HL-60 (cell line): ENCODE measurements around the gene HDHD5.

Source experiments
- CTCF ChIP-seq: IDR thresholded peaks from one replicate; pipeline ENCODE4 v1.5.1; 2011; ENCODE audit warnings: low read length, control low read depth, inconsistent platforms; ENCODE audit not compliant: insufficient read depth
- GABPA ChIP-seq: IDR thresholded peaks from 2 replicates; pipeline ENCODE4 v1.6.1; 2012; ENCODE audit warnings: low read depth
- POLR2AphosphoS5 ChIP-seq: IDR thresholded peaks from 2 replicates; pipeline ENCODE4 v1.6.1; 2012; ENCODE audit warnings: low read depth

DNA sequence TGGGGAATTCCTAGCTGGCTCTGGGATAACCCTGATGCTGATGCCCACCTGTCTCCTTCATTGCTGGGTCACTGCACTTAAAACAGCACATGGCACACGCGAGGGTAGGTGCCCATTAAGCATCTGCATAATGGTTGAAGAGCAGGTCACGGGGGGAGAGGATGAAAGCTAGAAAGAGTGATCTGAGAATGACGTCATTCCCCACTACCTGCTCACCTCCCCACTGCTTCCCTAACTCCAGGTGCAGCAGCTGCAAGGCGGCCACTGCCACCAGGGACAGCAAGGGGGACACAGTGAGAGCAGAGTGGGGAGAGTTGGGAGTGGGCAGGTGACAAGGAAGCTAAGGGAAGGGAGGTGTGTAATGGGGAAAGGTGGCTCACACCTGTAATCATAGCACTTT, 33.1 kb upstream of the HDHD5 start:
- TF ChIP-seq CTCF (no peak), POLR2AphosphoS5 (no peak), GABPA (no peak)
